Osteoblast (primary cell): ENCODE measurements around the gene CHST11. TPM values are rescaled to one million over a fixed set of nuclear protein-coding genes. Genes with fewer than 3 reads are reported as not detected.
A peak's percentile ranks its signal among the peaks of the same experiment; 100 is the strongest.
"Not testable (repeated sequence)": the region's sequence is repeated elsewhere in the genome, so short reads cannot be mapped to it uniquely, and the experiment has no call there.

Source experiments
- DNase-seq: peaks from one replicate; pipeline ENCODE4 v3.0.0; 2011; ENCODE audit warnings: low spot score, mixed read lengths; ENCODE audit not compliant: insufficient read length; ENCODE audit errors: missing footprints
- H2AFZ ChIP-seq: 2 replicates; pipeline ENCODE4 v1.6.0; 2011; ENCODE audit warnings: mild to moderate bottlenecking, low read length
- H3K27ac ChIP-seq: 2 replicates; pipeline ENCODE4 v1.5.1; 2011; ENCODE audit warnings: mild to moderate bottlenecking, low read depth, low read length, moderate library complexity
- H3K27me3 ChIP-seq: 2 replicates; pipeline ENCODE4 v1.6.0; 2012; ENCODE audit warnings: mild to moderate bottlenecking, control low read depth, inconsistent platforms, low read length, moderate library complexity; ENCODE audit not compliant: insufficient read depth
- H3K36me3 ChIP-seq: 2 replicates; pipeline ENCODE4 v1.5.1; 2011; ENCODE audit warnings: mild to moderate bottlenecking, low read length, control low read depth, moderate library complexity; ENCODE audit not compliant: insufficient read depth
- H3K4me1 ChIP-seq: 2 replicates; pipeline ENCODE4 v1.5.1; 2011; ENCODE audit warnings: mild to moderate bottlenecking, low read length, control low read depth, moderate library complexity; ENCODE audit not compliant: insufficient read depth
- H3K4me2 ChIP-seq: 2 replicates; pipeline ENCODE4 v1.6.0; 2011; ENCODE audit warnings: mild to moderate bottlenecking, low read length; ENCODE audit not compliant: insufficient read depth
- H3K4me3 ChIP-seq: fragments of 200-600 bp; sonication (generic); 3 replicates; pipeline ENCODE4 v1.5.1; 2012; ENCODE audit warnings: mild to moderate bottlenecking, low read length, inconsistent platforms; ENCODE audit not compliant: insufficient read depth
- H3K79me2 ChIP-seq: 2 replicates; pipeline ENCODE4 v1.6.0; 2012; ENCODE audit warnings: mild to moderate bottlenecking, low read length, control low read depth, inconsistent platforms; ENCODE audit not compliant: insufficient read depth
- H3K9me3 ChIP-seq: 2 replicates; pipeline ENCODE4 v1.5.1; 2011; ENCODE audit warnings: low read depth, low read length, control low read depth
- H4K20me1 ChIP-seq: 2 replicates; pipeline ENCODE4 v1.6.0; 2012; ENCODE audit warnings: mild to moderate bottlenecking, low read length, control low read depth; ENCODE audit not compliant: insufficient read depth
- CTCF ChIP-seq: IDR thresholded peaks from 2 replicates; pipeline ENCODE4 v1.5.1; 2011; ENCODE audit warnings: mild to moderate bottlenecking, low read depth, low read length, moderate library complexity; ENCODE audit errors: extremely low read depth
- total RNA-seq: library from RNA; depleted of rRNA; stranded (reverse); fragments of >200 nt; gene quantifications from 2 replicates; pipeline ENCODE4 v1.2.3, GENCODE V29; 2012

The CHST11 gene
- total RNA-seq, 1 donor, result 24.6 TPM

GRCh38 chr12:104802208-104802607 is 345.5 kb downstream of the CHST11 start:
- Histone ChIP-seq H3K27ac (no peak overlapping the region), H2AFZ (no peak overlapping the region), H3K4me1 (peaks cover 3% of the 10 kb centered on the region), H3K79me2 (no peaks in the 10 kb centered on the region), H3K4me3 (no peak overlapping the region), H3K4me2 (no peak overlapping the region), H3K27me3 (no peaks in the 10 kb centered on the region), H3K36me3 (no peaks in the 10 kb centered on the region), H4K20me1 (no peaks in the 10 kb centered on the region), H3K9me3 (no peaks in the 10 kb centered on the region)
- DNase-seq, result no peak
- no peak for TF ChIP-seq CTCF

- Histone ChIP-seq H3K27ac (no peak overlapping the region), H3K4me2 (peak overlapping the region; percentile 63), H3K36me3 (no peaks in the 10 kb centered on the region), H2AFZ (no peak overlapping the region), H3K79me2 (no peaks in the 10 kb centered on the region), H3K9me3 (no peaks in the 10 kb centered on the region), H3K4me3 (no peak overlapping the region), H3K4me1 (peaks cover 3% of the 10 kb centered on the region), H4K20me1 (no peaks in the 10 kb centered on the region), H3K27me3 (no peaks in the 10 kb centered on the region)
- TF ChIP-seq CTCF, result no peak
- peak; percentile 5 for DNase-seq
Observed at GRCh38 chr12:104805186-104805585, 348.4 kb downstream of the CHST11 start.

- not testable (repeated sequence) for H3K4me1 ChIP-seq, H3K27ac ChIP-seq, H3K9me3 ChIP-seq, DNase-seq, H3K36me3 ChIP-seq, H3K79me2 ChIP-seq, H2AFZ ChIP-seq, H3K4me3 ChIP-seq, H4K20me1 ChIP-seq, H3K27me3 ChIP-seq, H3K4me2 ChIP-seq
Observed at GRCh38 chr12:104806194-104806593, 349.4 kb downstream of the CHST11 start.

- H3K27me3 ChIP-seq, result no peaks in the 10 kb centered on the region
- H2AFZ ChIP-seq, result no peak overlapping the region
- no peaks in the 10 kb centered on the region for H3K9me3 ChIP-seq
- no peak for TF ChIP-seq CTCF
- no peaks in the 10 kb centered on the region for H3K79me2 ChIP-seq
- no peak overlapping the region for H3K4me3 ChIP-seq
- H3K4me1 ChIP-seq, result peaks cover 3% of the 10 kb centered on the region
- no peaks in the 10 kb centered on the region for H3K36me3 ChIP-seq
- H3K27ac ChIP-seq, result no peak overlapping the region
- H3K4me2 ChIP-seq, result no peak overlapping the region
- no peak for DNase-seq
- no peaks in the 10 kb centered on the region for H4K20me1 ChIP-seq
Observed at GRCh38 chr12:104809251-104809650, 352.5 kb downstream of the CHST11 start.
